Activated CD4-positive, alpha-beta memory T cell treated with anti-CD3 and anti-CD28 coated beads, Interleukin-2, amount 10 ng/mL, durations not matched to agents 7 days and 5 days (primary cell): ENCODE results near the gene UBA1. TPM values are rescaled to one million over a fixed set of nuclear protein-coding genes. Genes with fewer than 3 reads are reported as not detected.

Experiments
- CTCF ChIA-PET: fragments of 350-600 bp; sonication (Branson Sonifier 250); formaldehyde crosslinking; loops from one replicate; lab custom pipeline; 2021; ENCODE audit warnings: antibody characterized with exemption, inconsistent platforms; lab: Charles Lee
- POLR2A ChIA-PET: fragments of 350-600 bp; sonication (Branson Sonifier 250); formaldehyde crosslinking; loops from one replicate; lab custom pipeline; 2021; ENCODE audit warnings: antibody characterized with exemption; lab: Charles Lee
- DNase-seq: peaks from one replicate; pipeline ENCODE4 v3.0.0-alpha.2; 2020
- H3K27ac Mint-ChIP-seq: one replicate; pipeline ENCODE4 v1.8.0; 2021; ENCODE audit warnings: mild to moderate bottlenecking, mixed read lengths
- H3K27me3 Mint-ChIP-seq: one replicate; pipeline ENCODE4 v1.8.0; 2021; ENCODE audit warnings: mixed read lengths
- H3K36me3 Mint-ChIP-seq: one replicate; pipeline ENCODE4 v1.8.0; 2021; ENCODE audit warnings: low read depth, mixed read lengths
- H3K4me1 Mint-ChIP-seq: one replicate; pipeline ENCODE4 v1.8.0; 2021; ENCODE audit warnings: mixed read lengths
- H3K4me3 Mint-ChIP-seq: one replicate; pipeline ENCODE4 v1.8.0; 2021; ENCODE audit warnings: mild to moderate bottlenecking, mixed read lengths
- H3K9me3 Mint-ChIP-seq: one replicate; pipeline ENCODE4 v1.8.0; 2021; ENCODE audit warnings: mixed read lengths
- total RNA-seq, 2 experiments: library from RNA; stranded (reverse); gene quantifications; one replicate each; pipeline ENCODE4 v1.2.3, GENCODE V29; 2021

The UBA1 gene
- total RNA-seq, 2 experiments from 2014 or later, result 180 to 187 TPM

GRCh38 chrX:47232803-47233332, 39.2 kb downstream of the UBA1 start, which contains the start of gene USP11:
USP11 (plus strand) TSS chrX:47233009; CDS start chrX:47233044, 35 bp downstream.
- no peaks in the 10 kb centered on the region for H3K27me3 Mint-ChIP-seq
- peak within 1 kb of the TSS; percentile 98 for H3K27ac Mint-ChIP-seq
- no peaks in the 10 kb centered on the region for H3K9me3 Mint-ChIP-seq
- H3K4me1 Mint-ChIP-seq, result peaks cover 12% of the 10 kb centered on the region
- H3K36me3 Mint-ChIP-seq, result peaks cover 17% of the 10 kb centered on the region
- H3K4me3 Mint-ChIP-seq, result peak within 1 kb of the TSS; percentile 84
- CTCF ChIA-PET, result interaction anchor here (1.8 kb wide), 1 partner anchor 15 kb away, joined by 4 read pairs; no protein-coding TSS in a partner anchor
- DNase-seq, result peak; percentile 47
- POLR2A ChIA-PET, result interaction anchor here (0.6 to 3.5 kb wide), 10 partner anchors 8 to 396 kb away, joined by 3 to 53 read pairs (median 4); partner anchors contain the start of genes ARAF, CDK16, NDUFB11 and RBM10

- Mint-ChIP-seq H3K4me1 (peaks cover 12% of the 10 kb centered on the region), H3K27ac (peak overlapping the region; percentile 98), H3K36me3 (peaks cover 12% of the 10 kb centered on the region), H3K4me3 (peak overlapping the region; percentile 84), H3K9me3 (no peaks in the 10 kb centered on the region), H3K27me3 (no peaks in the 10 kb centered on the region)
- CTCF ChIA-PET, result interaction anchor here (0.8 to 1.8 kb wide), 2 partner anchors 16 to 89 kb away, joined by 3 to 4 read pairs; partner anchors contain the start of genes NDUFB11 and RBM10
- peak; percentile 93 for DNase-seq
- POLR2A ChIA-PET, result interaction anchor here (0.6 to 3.5 kb wide), 10 partner anchors 9 to 397 kb away, joined by 3 to 53 read pairs (median 4); partner anchors contain the start of genes ARAF, CDK16, NDUFB11 and RBM10
Observed at GRCh38 chrX:47233333-47234113, 39.9 kb downstream of the UBA1 start.

- Mint-ChIP-seq H3K27ac (peak overlapping the region; percentile 71), H3K36me3 (peaks cover 9% of the 10 kb centered on the region)
Observed at GRCh38 chrX:47234583-47234982, 41.0 kb downstream of the UBA1 start.

GRCh38 chrX:47235691-47236103, 42.1 kb downstream of the UBA1 start:
- H3K4me3 Mint-ChIP-seq, result no peak overlapping the region
- H3K4me1 Mint-ChIP-seq, result peaks cover 12% of the 10 kb centered on the region
- ChIA-PET POLR2A (no interaction called here), CTCF (no interaction called here)
- no peak overlapping the region for H3K27ac Mint-ChIP-seq
- no peaks in the 10 kb centered on the region for H3K9me3 Mint-ChIP-seq
- no peaks in the 10 kb centered on the region for H3K27me3 Mint-ChIP-seq
- no peak for DNase-seq
- peaks cover 14% of the 10 kb centered on the region for H3K36me3 Mint-ChIP-seq

More at GRCh38 chrX:47234583-47234982, 41.0 kb downstream of the UBA1 start:
- CTCF ChIA-PET, result no interaction called here
- Mint-ChIP-seq H3K27me3 (no peaks in the 10 kb centered on the region), H3K4me1 (peaks cover 12% of the 10 kb centered on the region), H3K4me3 (peak overlapping the region; percentile 52), H3K9me3 (no peaks in the 10 kb centered on the region)
- DNase-seq, result no peak
- POLR2A ChIA-PET, result no interaction called here

- CTCF ChIA-PET, result no interaction called here
- Mint-ChIP-seq H3K4me1 (peaks cover 10% of the 10 kb centered on the region), H3K27ac (no peak overlapping the region), H3K27me3 (no peaks in the 10 kb centered on the region), H3K4me3 (no peak overlapping the region), H3K36me3 (peaks cover 23% of the 10 kb centered on the region), H3K9me3 (no peaks in the 10 kb centered on the region)
- DNase-seq, result no peak
- POLR2A ChIA-PET, result interaction anchor here (3.3 kb wide), 1 partner anchor 19 kb away, joined by 8 read pairs; no protein-coding TSS in a partner anchor
Observed at GRCh38 chrX:47239199-47239598, 45.6 kb downstream of the UBA1 start.

GRCh38 chrX:47239898-47240545, 46.4 kb downstream of the UBA1 start:
- H3K4me3 Mint-ChIP-seq, result no peak overlapping the region
- H3K27ac Mint-ChIP-seq, result no peak overlapping the region
- ChIA-PET POLR2A (interaction anchor here (0.5 to 3.3 kb wide), 2 partner anchors 20 to 572 kb away, joined by 3 to 8 read pairs; no protein-coding TSS in a partner anchor), CTCF (no interaction called here)
- no peaks in the 10 kb centered on the region for H3K27me3 Mint-ChIP-seq
- DNase-seq, result no peak
- peaks cover 9% of the 10 kb centered on the region for H3K4me1 Mint-ChIP-seq
- peaks cover 23% of the 10 kb centered on the region for H3K36me3 Mint-ChIP-seq
- H3K9me3 Mint-ChIP-seq, result no peaks in the 10 kb centered on the region

- H3K4me1 Mint-ChIP-seq, result peaks cover 3% of the 10 kb centered on the region
- ChIA-PET POLR2A (interaction anchor here (3.3 kb wide), 1 partner anchor 21 kb away, joined by 8 read pairs; no protein-coding TSS in a partner anchor), CTCF (no interaction called here)
- no peak overlapping the region for H3K27ac Mint-ChIP-seq
- no peaks in the 10 kb centered on the region for H3K9me3 Mint-ChIP-seq
- H3K4me3 Mint-ChIP-seq, result no peak overlapping the region
- DNase-seq, result no peak
- H3K36me3 Mint-ChIP-seq, result peaks cover 20% of the 10 kb centered on the region
- H3K27me3 Mint-ChIP-seq, result no peaks in the 10 kb centered on the region
Observed at GRCh38 chrX:47240619-47241018, 47.0 kb downstream of the UBA1 start.

GRCh38 chrX:47241201-47242011, 47.8 kb downstream of the UBA1 start:
- Mint-ChIP-seq H3K36me3 (peaks cover 27% of the 10 kb centered on the region), H3K4me3 (no peak overlapping the region), H3K27me3 (no peaks in the 10 kb centered on the region), H3K27ac (no peak overlapping the region), H3K9me3 (no peaks in the 10 kb centered on the region), H3K4me1 (no peaks in the 10 kb centered on the region)
- ChIA-PET POLR2A (no interaction called here), CTCF (no interaction called here)
- no peak for DNase-seq

- H3K27me3 Mint-ChIP-seq, result no peaks in the 10 kb centered on the region
- no peaks in the 10 kb centered on the region for H3K9me3 Mint-ChIP-seq
- no peak for DNase-seq
- POLR2A ChIA-PET, result no interaction called here
- CTCF ChIA-PET, result no interaction called here
- no peaks in the 10 kb centered on the region for H3K4me1 Mint-ChIP-seq
- no peak overlapping the region for H3K4me3 Mint-ChIP-seq
- H3K36me3 Mint-ChIP-seq, result peaks cover 28% of the 10 kb centered on the region
- H3K27ac Mint-ChIP-seq, result no peak overlapping the region
Observed at GRCh38 chrX:47242321-47242720, 48.7 kb downstream of the UBA1 start.

- ChIA-PET CTCF (no interaction called here), POLR2A (no interaction called here)
- no peaks in the 10 kb centered on the region for H3K27me3 Mint-ChIP-seq
- H3K9me3 Mint-ChIP-seq, result no peaks in the 10 kb centered on the region
- H3K36me3 Mint-ChIP-seq, result peaks cover 33% of the 10 kb centered on the region
- peaks cover 3% of the 10 kb centered on the region for H3K4me1 Mint-ChIP-seq
- no peak for DNase-seq
- no peak overlapping the region for H3K27ac Mint-ChIP-seq
- H3K4me3 Mint-ChIP-seq, result no peak overlapping the region
Observed at GRCh38 chrX:47243351-47243750, 49.7 kb downstream of the UBA1 start.

- Mint-ChIP-seq H3K36me3 (peaks cover 31% of the 10 kb centered on the region), H3K4me1 (peaks cover 9% of the 10 kb centered on the region), H3K4me3 (no peak overlapping the region), H3K9me3 (no peaks in the 10 kb centered on the region), H3K27me3 (no peaks in the 10 kb centered on the region), H3K27ac (no peak overlapping the region)
- no peak for DNase-seq
- ChIA-PET POLR2A (interaction anchor here (0.6 kb wide), 1 partner anchor 158 kb away, joined by 3 read pairs; no protein-coding TSS in a partner anchor), CTCF (no interaction called here)
Observed at GRCh38 chrX:47244676-47245075, 51.0 kb downstream of the UBA1 start.

- Mint-ChIP-seq H3K9me3 (no peaks in the 10 kb centered on the region), H3K36me3 (peaks cover 26% of the 10 kb centered on the region), H3K4me1 (peaks cover 11% of the 10 kb centered on the region), H3K4me3 (no peak overlapping the region), H3K27ac (no peak overlapping the region), H3K27me3 (no peaks in the 10 kb centered on the region)
- no peak for DNase-seq
- ChIA-PET CTCF (interaction anchor here (0.6 kb wide), 1 partner anchor 67 kb away, joined by 3 read pairs; no protein-coding TSS in a partner anchor), POLR2A (interaction anchor here (0.6 kb wide), 1 partner anchor 158 kb away, joined by 3 read pairs; no protein-coding TSS in a partner anchor)
Observed at GRCh38 chrX:47245156-47245555, 51.5 kb downstream of the UBA1 start.
